HL-60 (cell line): ENCODE measurements around the gene STXBP2.

ENCODE experiments used
- DNase-seq, 2 experiments: peaks; one replicate each; pipeline ENCODE4 v3.0.0-alpha.2; 2010 to 2020; ENCODE audit warnings: low read depth in 1 of 2, low spot score in 1 of 2
- H3K27ac ChIP-seq: fragments of 250-450 bp; sonication (Bioruptor Pico); replicated peaks from 2 replicates; pipeline ENCODE4 v1.5.1; 2020; ENCODE audit warnings: mild to moderate bottlenecking, moderate library complexity
- H3K27me3 ChIP-seq: fragments of 250-450 bp; sonication (Bioruptor Pico); 2 replicates; pipeline ENCODE4 v1.5.1; 2021; ENCODE audit warnings: mild to moderate bottlenecking, moderate library complexity; ENCODE audit not compliant: insufficient read depth, poor library complexity, severe bottlenecking
- H3K4me3 ChIP-seq: replicated peaks from 2 replicates; pipeline ENCODE4 v1.5.1; 2011; ENCODE audit warnings: mild to moderate bottlenecking, control low read depth, low read length; ENCODE audit not compliant: insufficient read depth
- CTCF ChIP-seq: IDR thresholded peaks from one replicate; pipeline ENCODE4 v1.5.1; 2011; ENCODE audit warnings: low read length, control low read depth, inconsistent platforms; ENCODE audit not compliant: insufficient read depth
- GABPA ChIP-seq: IDR thresholded peaks from 2 replicates; pipeline ENCODE4 v1.6.1; 2012; ENCODE audit warnings: low read depth
- POLR2AphosphoS5 ChIP-seq: IDR thresholded peaks from 2 replicates; pipeline ENCODE4 v1.6.1; 2012; ENCODE audit warnings: low read depth
- REST ChIP-seq: IDR thresholded peaks from 2 replicates; pipeline ENCODE4 v1.6.1; 2012; ENCODE audit warnings: low read depth; ENCODE audit not compliant: insufficient replicate concordance
- SPI1 ChIP-seq: IDR thresholded peaks from 2 replicates; pipeline ENCODE4 v1.6.1; 2012; ENCODE audit warnings: low read depth, mild to moderate bottlenecking, borderline replicate concordance

Gene STXBP2

GRCh38 chr19:7668842-7669241 lies 31.9 kb downstream of the STXBP2 start, which contains the start of gene RETN:
RETN (plus strand) TSS chr19:7669049; CDS start chr19:7669327, 278 bp downstream.
- DNase-seq: peak; percentile 78 to 79
- TF ChIP-seq CTCF (no peak), SPI1 (peak; percentile 19; the same call in 1 of the 2 replicates), POLR2AphosphoS5 (no peak), REST (no peak)
- H3K27me3 ChIP-seq: no peaks in the 10 kb centered on the region
- peak within 1 kb of the TSS; percentile 29 for H3K4me3 ChIP-seq
- peak within 1 kb of the TSS; percentile 83 for H3K27ac ChIP-seq

DNA sequence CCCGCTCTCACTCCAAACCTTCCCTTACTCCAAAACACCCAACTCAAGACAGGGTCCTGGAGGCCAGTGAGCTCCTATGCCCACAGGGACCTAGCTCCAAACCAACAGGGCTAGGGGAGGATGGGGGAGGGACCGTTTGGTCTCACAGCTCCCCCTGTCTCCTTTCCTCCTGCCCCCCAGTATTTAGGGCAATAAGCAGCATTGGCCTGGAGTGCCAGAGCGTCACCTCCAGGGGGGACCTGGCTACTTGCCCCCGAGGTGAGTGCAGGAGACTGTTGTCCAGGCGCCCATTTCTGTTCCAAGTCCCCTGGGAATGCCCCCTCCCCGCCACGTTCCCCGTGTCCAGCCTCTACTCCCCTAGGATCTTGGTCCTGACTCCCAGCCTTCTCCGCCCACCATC lies 32.7 kb downstream of the STXBP2 start:
- TF ChIP-seq SPI1 (no peak), CTCF (no peak), POLR2AphosphoS5 (no peak), GABPA (no peak)

GRCh38 chr19:7670150-7670783 lies 33.4 kb downstream of the STXBP2 start:
- TF ChIP-seq POLR2AphosphoS5 (no peak), GABPA (no peak), CTCF (no peak), REST (no peak), SPI1 (no peak)
- Histone ChIP-seq H3K27me3 (no peaks in the 10 kb centered on the region), H3K4me3 (no peak overlapping the region), H3K27ac (0 out of 2 replicates have a peak overlapping the region, but pooled peaks have one; percentile 21)
- peak in 1 of 2 experiments; percentile 41 for DNase-seq

More for the DNA sequence above, 32.7 kb downstream of the STXBP2 start:
- no peaks in the 10 kb centered on the region for H3K27me3 ChIP-seq
- H3K4me3 ChIP-seq: peak overlapping the region; percentile 29; the same call in 1 of the 2 replicates
- no peak for DNase-seq
- H3K27ac ChIP-seq: peak overlapping the region; percentile 83
